ENCODE measurements around the gene BLTP3B.
A peak's percentile ranks its signal among the peaks of the same experiment; 100 is the strongest.
"Not testable (repeated sequence)": the region's sequence is repeated elsewhere in the genome, so short reads cannot be mapped to it uniquely, and the experiment has no call there.

The BLTP3B gene

DNA sequence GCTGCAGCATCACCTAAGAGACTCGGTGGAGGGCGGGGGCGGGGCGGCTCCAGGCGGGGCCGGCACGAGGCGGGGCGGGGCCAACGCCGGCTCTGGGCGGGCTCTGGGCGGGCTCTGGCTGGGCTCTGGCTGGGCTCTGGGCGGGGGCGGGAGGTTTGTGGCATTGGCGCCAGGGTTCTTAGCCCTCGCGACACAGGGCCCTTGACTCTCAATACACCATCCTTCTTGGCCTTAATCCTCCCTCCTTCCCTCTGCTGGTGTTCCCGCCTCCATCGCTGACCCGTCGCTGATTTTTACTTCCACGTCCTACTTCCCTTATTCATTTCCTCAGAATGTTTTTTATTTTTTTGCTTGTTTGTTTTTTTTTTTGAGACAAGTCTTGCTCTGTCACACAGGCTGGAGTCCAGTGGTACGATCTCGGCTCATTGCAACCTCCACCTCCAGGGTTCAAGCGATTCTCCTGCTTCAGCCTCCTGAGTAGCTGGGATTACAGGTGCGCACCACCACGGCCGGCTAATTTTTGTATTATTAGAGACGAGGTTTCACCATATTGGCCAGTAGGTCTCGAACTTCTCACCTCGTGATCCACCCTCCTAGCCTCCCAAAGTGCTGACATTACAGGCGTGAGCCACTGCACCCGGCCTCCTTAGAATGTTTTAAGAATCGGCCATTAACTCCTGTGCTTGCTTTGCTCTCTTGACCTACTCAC is at the start of gene BLTP3B:
Gene BLTP3B (minus strand): TSS at position 24 of the 709 bp plus-strand sequence. CDS start 239 bp downstream, outside the sequence.
- peak; percentile 85 to 92 for DNase-seq (ENCODE audit: low read depth in 1 of 2, low spot score in 1 of 2)

DNA sequence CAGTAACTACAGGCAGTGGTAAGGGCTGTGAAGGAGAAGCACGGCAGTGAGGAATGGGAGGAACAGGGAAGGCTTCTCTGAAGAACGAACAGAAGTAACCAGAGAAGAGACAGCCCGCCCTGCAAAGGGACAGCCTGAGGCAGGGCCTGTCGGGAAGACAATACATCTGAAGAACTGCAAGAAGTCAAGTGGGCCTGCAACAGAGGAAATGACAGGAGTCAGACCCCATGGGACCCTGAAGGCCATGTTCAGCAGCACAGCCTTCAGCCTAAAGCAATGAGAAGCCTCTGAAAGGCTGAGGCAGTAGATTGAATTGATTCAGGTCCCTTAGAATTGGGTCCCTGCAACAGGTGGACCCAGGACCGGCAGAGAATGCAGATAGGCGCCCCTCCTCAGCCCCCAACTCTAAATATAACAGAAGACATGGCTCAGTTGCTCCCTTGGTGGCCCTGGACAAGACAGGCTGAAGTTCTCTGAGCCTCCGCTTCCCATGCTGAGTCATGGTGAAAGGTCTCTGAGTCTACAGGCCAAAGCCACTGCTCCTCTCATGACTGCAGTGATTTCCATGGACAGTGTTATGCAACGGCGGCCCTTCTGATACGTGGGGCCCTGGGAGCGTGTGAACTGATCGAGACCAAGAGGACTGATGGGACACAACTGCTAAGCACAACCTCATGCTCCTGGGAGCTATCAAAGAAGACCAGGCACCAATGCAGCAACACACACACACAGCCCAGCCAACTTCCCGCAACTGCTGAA is 47.1 kb upstream of the BLTP3B start:
- no peak for DNase-seq (ENCODE audit: low read depth in 1 of 2, low spot score in 1 of 2)

- not testable (repeated sequence) for DNase-seq (ENCODE audit: low read depth in 1 of 2, low spot score in 1 of 2)
Observed at GRCh38 chr12:100188888-100189635, 46.4 kb upstream of the BLTP3B start.

GRCh38 chr12:100187857-100188519 is 45.3 kb upstream of the BLTP3B start:
- no peak for DNase-seq (ENCODE audit: low read depth in 1 of 2, low spot score in 1 of 2)

DNA sequence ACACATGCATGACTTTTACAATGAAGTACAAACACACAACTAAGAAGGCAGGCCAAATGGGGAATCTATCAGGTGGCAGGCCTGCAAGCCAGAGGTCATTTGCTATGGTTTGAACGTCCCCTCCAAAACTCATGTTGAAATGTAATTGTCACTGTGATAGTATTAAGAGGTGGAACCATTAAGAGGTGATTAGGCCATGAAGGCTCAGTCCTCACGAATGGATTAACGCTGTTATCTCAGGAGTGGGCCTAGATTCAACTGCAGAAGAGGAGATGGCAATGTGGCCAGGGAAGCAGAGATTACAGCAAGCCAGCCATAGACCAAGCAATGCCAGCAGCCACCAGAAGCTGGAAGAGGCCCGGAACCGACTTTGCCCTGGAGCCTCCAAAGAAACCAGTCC is 44.4 kb upstream of the BLTP3B start:
- DNase-seq (ENCODE audit: low read depth in 1 of 2, low spot score in 1 of 2) = no peak

- no peak for DNase-seq (ENCODE audit: low read depth in 1 of 2, low spot score in 1 of 2)
Observed at GRCh38 chr12:100186071-100186470, 43.4 kb upstream of the BLTP3B start.

DNA sequence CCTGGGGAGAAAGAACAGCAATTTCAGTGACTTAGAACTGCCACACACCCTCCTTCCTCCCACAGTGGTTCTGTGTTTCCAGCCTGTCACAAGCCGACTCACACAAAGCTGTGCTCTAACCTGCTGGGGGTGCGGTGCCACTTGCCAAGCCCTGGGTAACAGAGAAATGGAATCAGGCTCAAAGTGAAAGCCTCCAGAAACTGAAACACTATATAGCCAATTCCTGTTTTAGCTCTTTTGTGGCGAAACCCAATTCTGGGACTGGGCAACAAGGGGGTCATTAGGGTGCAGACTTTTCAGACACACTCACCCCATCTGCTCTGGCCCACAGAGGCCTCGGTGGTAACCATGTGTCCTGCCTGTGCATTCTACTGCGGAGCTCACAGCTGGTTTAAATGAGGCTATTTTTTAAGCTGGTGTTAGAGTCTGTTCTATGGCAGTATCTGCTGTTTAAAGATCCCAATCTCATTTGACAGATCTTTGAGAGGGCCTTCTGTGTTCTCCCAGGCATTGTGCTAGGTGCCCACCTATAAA is 42.8 kb upstream of the BLTP3B start:
- DNase-seq (ENCODE audit: low read depth in 1 of 2, low spot score in 1 of 2) = no peak

- DNase-seq (ENCODE audit: low read depth in 1 of 2, low spot score in 1 of 2) = no peak
Observed at GRCh38 chr12:100184549-100185145, 42.0 kb upstream of the BLTP3B start.

GRCh38 chr12:100179252-100179651 is 36.6 kb upstream of the BLTP3B start:
- no peak for DNase-seq (ENCODE audit: low read depth in 1 of 2, low spot score in 1 of 2)

DNA sequence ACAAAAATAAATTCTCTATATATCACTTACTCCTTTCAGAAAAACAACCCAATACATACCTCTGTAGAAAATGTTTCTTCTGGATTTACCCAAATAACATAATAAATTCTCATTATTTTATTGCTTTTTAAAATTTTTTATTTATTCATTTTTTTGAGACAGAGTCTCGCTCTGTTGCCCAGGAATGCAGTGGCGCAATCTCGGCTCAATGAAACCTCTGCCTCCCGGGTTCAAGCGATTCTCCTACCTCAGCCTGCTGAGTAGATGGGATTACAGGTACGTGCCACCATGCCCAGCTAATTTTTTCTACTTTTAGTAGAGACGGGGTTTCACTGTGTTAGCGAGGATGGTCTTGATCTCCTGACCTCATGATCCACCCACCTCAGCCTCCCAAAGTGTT is 33.8 kb upstream of the BLTP3B start:
- DNase-seq (ENCODE audit: low read depth in 1 of 2, low spot score in 1 of 2) = not testable (repeated sequence)

DNA sequence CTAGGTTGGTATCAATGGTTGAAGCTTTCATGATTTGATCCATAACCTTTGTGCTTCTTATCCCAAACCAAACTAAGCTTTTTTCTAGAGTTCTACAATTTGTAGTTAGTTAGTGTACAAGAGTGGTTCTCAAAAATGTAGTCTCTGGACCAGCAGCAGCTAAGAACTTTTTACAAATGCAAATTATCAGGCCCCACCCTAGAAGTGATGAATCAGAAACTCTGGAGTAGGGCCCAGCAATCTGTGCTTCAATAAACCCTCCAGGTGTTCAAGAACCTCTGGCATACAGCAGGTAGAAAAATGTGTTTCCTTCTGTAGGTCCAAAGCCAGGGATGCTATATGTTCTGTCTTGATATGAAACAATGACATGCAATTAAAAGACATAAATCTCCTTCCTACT is 31.8 kb upstream of the BLTP3B start:
- DNase-seq (ENCODE audit: low read depth in 1 of 2, low spot score in 1 of 2) = no peak

DNA sequence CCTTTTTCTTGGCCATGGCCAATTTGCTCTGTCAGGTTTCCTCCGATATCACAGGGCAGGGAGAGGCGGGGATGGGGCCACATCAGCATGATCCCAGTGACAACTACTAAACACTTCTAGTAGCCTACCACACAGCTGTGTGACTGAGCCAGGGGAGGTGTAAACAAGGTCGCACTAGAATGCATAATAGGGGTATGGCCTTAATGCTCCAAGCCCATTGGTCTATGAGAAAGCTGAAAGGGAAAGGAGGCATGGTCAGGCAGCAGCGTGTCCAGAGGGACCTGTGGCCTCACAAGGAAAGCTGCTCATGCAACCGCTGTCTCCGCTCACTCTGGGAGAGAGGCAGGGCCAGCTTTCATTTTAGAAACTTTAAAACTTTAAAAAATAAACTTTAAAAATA is 30.4 kb upstream of the BLTP3B start:
- DNase-seq (ENCODE audit: low read depth in 1 of 2, low spot score in 1 of 2) = no peak

DNA sequence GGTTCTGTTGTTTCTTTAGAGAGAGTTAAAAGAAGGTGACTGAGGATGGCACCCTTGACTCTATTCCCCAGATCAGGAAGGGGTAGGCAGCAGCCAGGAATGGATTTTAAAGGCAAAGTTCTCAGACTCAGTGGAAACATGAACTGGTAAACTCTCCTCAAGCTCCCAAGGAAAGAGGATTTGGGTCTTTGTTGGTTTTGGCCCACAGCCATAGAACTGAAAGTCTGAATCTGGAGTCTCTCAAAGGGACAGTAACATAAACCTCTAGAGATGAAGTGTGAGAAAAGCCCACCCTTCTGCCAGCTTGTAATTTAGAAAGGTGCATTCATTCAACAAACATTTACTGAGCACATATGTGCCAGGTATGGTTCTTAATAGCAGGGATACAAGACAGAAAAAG is 28.6 kb upstream of the BLTP3B start:
- DNase-seq (ENCODE audit: low read depth in 1 of 2, low spot score in 1 of 2) = no peak

- no peak for DNase-seq (ENCODE audit: low read depth in 1 of 2, low spot score in 1 of 2)
Observed at GRCh38 chr12:100170313-100170858, 27.7 kb upstream of the BLTP3B start.

DNA sequence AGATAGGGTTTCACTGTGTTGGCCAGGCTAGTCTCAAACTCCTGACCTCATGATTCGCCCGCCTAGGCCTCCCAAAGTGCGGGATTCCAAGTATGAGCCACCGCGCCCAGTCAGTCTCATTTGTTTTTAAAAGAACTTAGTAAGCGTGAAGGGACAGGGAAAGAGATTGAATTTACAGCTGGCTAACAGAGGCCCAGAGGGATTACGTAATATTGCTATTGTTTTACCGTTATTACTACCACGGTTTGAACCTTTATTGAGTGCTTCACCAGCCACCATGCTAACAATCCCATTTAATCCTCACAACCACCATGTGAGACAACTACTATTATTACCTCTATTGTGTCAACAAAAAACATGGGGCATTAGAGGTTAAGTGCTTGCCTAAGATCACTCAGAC is 26.7 kb upstream of the BLTP3B start:
- DNase-seq (ENCODE audit: low read depth in 1 of 2, low spot score in 1 of 2) = no peak

GRCh38 chr12:100168562-100168961 is 25.9 kb upstream of the BLTP3B start:
- no peak for DNase-seq (ENCODE audit: low read depth in 1 of 2, low spot score in 1 of 2)

DNA sequence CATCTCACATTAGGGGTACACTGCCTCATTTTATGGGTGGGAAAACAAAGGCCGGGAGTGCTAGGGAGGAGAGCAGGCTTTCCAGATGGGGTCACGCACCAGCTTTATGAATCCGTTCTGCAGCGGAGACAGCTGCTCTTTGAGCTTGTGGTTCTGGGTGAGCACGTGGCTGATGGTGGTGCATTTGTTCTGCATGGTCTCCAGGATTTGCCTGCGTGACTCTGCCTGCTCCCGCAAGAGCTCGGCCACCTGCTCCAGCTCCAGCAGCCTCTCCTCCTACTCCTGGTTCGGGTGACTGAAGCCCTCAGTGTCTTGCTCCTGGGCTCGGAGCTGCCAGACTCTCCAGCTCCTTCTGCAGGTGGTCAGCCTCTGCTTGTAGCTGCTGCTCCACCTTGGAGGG is 23.6 kb upstream of the BLTP3B start:
- no peak for DNase-seq (ENCODE audit: low read depth in 1 of 2, low spot score in 1 of 2)

GRCh38 chr12:100165356-100165755 is 22.7 kb upstream of the BLTP3B start:
- DNase-seq (ENCODE audit: low read depth in 1 of 2, low spot score in 1 of 2) = no peak

- DNase-seq (ENCODE audit: low read depth in 1 of 2, low spot score in 1 of 2) = no peak
Observed at GRCh38 chr12:100164153-100164704, 21.6 kb upstream of the BLTP3B start.
